Neural cell (in vitro differentiated cells): ENCODE results near the gene KCNK15. TPM values are rescaled to one million over a fixed set of nuclear protein-coding genes. Genes with fewer than 3 reads are reported as not detected.

Experiments
- H2AFZ ChIP-seq: fragments of 200-600, 300-800 bp; sonication (generic), shearing (Covaris generic); 2 replicates; pipeline ENCODE4 v1.6.0; 2014; ENCODE audit warnings: low read depth, mild to moderate bottlenecking, antibody characterized with exemption, low read length, moderate library complexity
- H3F3A ChIP-seq: fragments of 200-600 bp; shearing (Covaris generic); 2 replicates; pipeline ENCODE4 v1.6.1; 2016; ENCODE audit warnings: mild to moderate bottlenecking, moderate library complexity, mixed read lengths, antibody characterized with exemption, low read length; ENCODE audit not compliant: insufficient read depth, poor library complexity, severe bottlenecking
- H3K27ac ChIP-seq: fragments of 200-600, 300-800 bp; sonication (generic), shearing (Covaris generic); 2 replicates; pipeline ENCODE4 v1.5.1; 2014; ENCODE audit warnings: mild to moderate bottlenecking, low read length, moderate library complexity
- H3K27me3 ChIP-seq: fragments of 300-800, 200-600 bp; sonication (generic), shearing (Covaris generic); 2 replicates; pipeline ENCODE4 v1.6.0; 2014; ENCODE audit warnings: mild to moderate bottlenecking, low read depth, low read length, moderate library complexity; ENCODE audit not compliant: insufficient read depth
- H3K36me3 ChIP-seq: fragments of 300-800, 200-600 bp; sonication (generic), shearing (Covaris generic); 2 replicates; pipeline ENCODE4 v1.5.1; 2014; ENCODE audit warnings: mild to moderate bottlenecking, antibody characterized with exemption, low read length, moderate library complexity; ENCODE audit not compliant: insufficient read depth
- H3K4me2 ChIP-seq: fragments of 300-800, 200-600 bp; sonication (generic), shearing (Covaris generic); 2 replicates; pipeline ENCODE4 v1.6.0; 2014; ENCODE audit warnings: mild to moderate bottlenecking, low read length
- H3K4me3 ChIP-seq: fragments of 300-800, 200-600 bp; sonication (generic), shearing (Covaris generic); 2 replicates; pipeline ENCODE4 v1.5.1; 2014; ENCODE audit warnings: mild to moderate bottlenecking, low read length, moderate library complexity
- H3K79me2 ChIP-seq: fragments of 200-600 bp; shearing (Covaris generic); replicated peaks from 2 replicates; pipeline ENCODE4 v1.6.0; 2014; ENCODE audit warnings: mild to moderate bottlenecking, low read length, moderate library complexity; ENCODE audit not compliant: insufficient read depth
- H3K9ac ChIP-seq: fragments of 300-800, 200-600 bp; sonication (generic), shearing (Covaris generic); 2 replicates; pipeline ENCODE4 v1.6.1; 2016; ENCODE audit warnings: mild to moderate bottlenecking, low read length, mixed read lengths
- H3K9me2 ChIP-seq: fragments of 200-600 bp; shearing (Covaris generic); 2 replicates; pipeline ENCODE4 v1.6.1; 2016; ENCODE audit warnings: mild to moderate bottlenecking, low read length, mixed read lengths; ENCODE audit not compliant: insufficient read depth
- H3K9me3 ChIP-seq: fragments of 200-600, 300-800 bp; sonication (generic), shearing (Covaris generic); 2 replicates; pipeline ENCODE4 v1.6.1; 2016; ENCODE audit warnings: mild to moderate bottlenecking, mixed run types, low read length, moderate library complexity, mixed read lengths
- H4K20me1 ChIP-seq: fragments of 200-600 bp; shearing (Covaris generic); 2 replicates; pipeline ENCODE4 v1.6.1; 2016; ENCODE audit warnings: mild to moderate bottlenecking, mixed run types; ENCODE audit not compliant: insufficient read depth
- CTCF ChIP-seq: fragments of 450-650 bp; IDR thresholded peaks from 2 replicates; pipeline ENCODE4 v1.5.1; 2014; ENCODE audit warnings: antibody characterized with exemption, mild to moderate bottlenecking, moderate library complexity; ENCODE audit not compliant: poor library complexity, severe bottlenecking
- EP300 ChIP-seq: fragments of 450-650 bp; conservative IDR thresholded peaks from 2 replicates; pipeline ENCODE4 v1.6.1; 2014; ENCODE audit warnings: antibody characterized with exemption, mild to moderate bottlenecking, moderate library complexity; ENCODE audit not compliant: poor library complexity, severe bottlenecking
- EZH2 ChIP-seq: fragments of 200-600, 300-800 bp; shearing (Covaris generic), sonication (generic); IDR thresholded peaks from 2 replicates; pipeline ENCODE4 v1.6.1; 2014; ENCODE audit warnings: antibody characterized with exemption, low read length, borderline replicate concordance, mild to moderate bottlenecking; ENCODE audit not compliant: insufficient read depth, poor library complexity, severe bottlenecking
- MXI1 ChIP-seq: fragments of 450-650 bp; conservative IDR thresholded peaks from 2 replicates; pipeline ENCODE4 v1.6.1; 2014; ENCODE audit warnings: antibody characterized with exemption, mild to moderate bottlenecking; ENCODE audit not compliant: poor library complexity, severe bottlenecking
- POLR2AphosphoS5 ChIP-seq: IDR thresholded peaks from 2 replicates; pipeline ENCODE4 v1.6.1; 2012
- RAD21 ChIP-seq: fragments of 450-650 bp; conservative IDR thresholded peaks from 2 replicates; pipeline ENCODE4 v1.6.1; 2014; ENCODE audit warnings: antibody characterized with exemption, mild to moderate bottlenecking, moderate library complexity
- REST ChIP-seq: IDR thresholded peaks from 2 replicates; pipeline ENCODE4 v1.6.1; 2012; ENCODE audit warnings: borderline replicate concordance
- SMC3 ChIP-seq: fragments of 450-650 bp; conservative IDR thresholded peaks from 2 replicates; pipeline ENCODE4 v1.6.1; 2014; ENCODE audit warnings: antibody characterized with exemption, mild to moderate bottlenecking, moderate library complexity; ENCODE audit not compliant: poor library complexity
- TAF1 ChIP-seq: IDR thresholded peaks from 2 replicates; pipeline ENCODE4 v1.6.1; 2012; ENCODE audit warnings: low read depth
- polyA plus RNA-seq: library from polyadenylated mRNA; depleted of rRNA; stranded (reverse); fragments of >200 nt; gene quantifications from 2 replicates; pipeline ENCODE4 v1.2.3, GENCODE V29; 2014

The KCNK15 gene
- polyA plus RNA-seq, 1 donor from 2014 or later: not detected

GRCh38 chr20:44787299-44787698 is 41.6 kb downstream of the KCNK15 start:
- H3K4me3 ChIP-seq: no peak overlapping the region
- no peaks in the 10 kb centered on the region for H3K9me2 ChIP-seq
- no peaks in the 10 kb centered on the region for H3K27me3 ChIP-seq
- TF ChIP-seq CTCF: no peak
- no peak for TF ChIP-seq MXI1
- no peak for TF ChIP-seq EP300
- TF ChIP-seq RAD21: no peak
- TF ChIP-seq EZH2: no peak
- TF ChIP-seq REST: no peak
- no peak for TF ChIP-seq SMC3
- TF ChIP-seq POLR2AphosphoS5: no peak
- no peak for TF ChIP-seq TAF1
- H3K9ac ChIP-seq: no peak overlapping the region
- H3K27ac ChIP-seq: no peak overlapping the region
- H4K20me1 ChIP-seq: no peaks in the 10 kb centered on the region
- no peaks in the 10 kb centered on the region for H3K36me3 ChIP-seq
- no peaks in the 10 kb centered on the region for H3K79me2 ChIP-seq
- H3K9me3 ChIP-seq: no peaks in the 10 kb centered on the region
- H2AFZ ChIP-seq: no peak overlapping the region
- H3K4me2 ChIP-seq: no peak overlapping the region
- H3F3A ChIP-seq: no peaks in the 10 kb centered on the region

GRCh38 chr20:44788706-44789456 is 43.2 kb downstream of the KCNK15 start:
- Histone ChIP-seq H3K9ac (no peak overlapping the region), H3K27ac (no peak overlapping the region), H4K20me1 (no peaks in the 10 kb centered on the region), H3K4me3 (no peak overlapping the region), H3K27me3 (no peaks in the 10 kb centered on the region), H3F3A (no peaks in the 10 kb centered on the region), H3K4me2 (no peak overlapping the region), H3K9me3 (no peaks in the 10 kb centered on the region), H3K79me2 (no peaks in the 10 kb centered on the region), H2AFZ (no peak overlapping the region), H3K9me2 (no peaks in the 10 kb centered on the region), H3K36me3 (no peaks in the 10 kb centered on the region)
- TF ChIP-seq EP300: no peak
- TF ChIP-seq REST: no peak
- TF ChIP-seq POLR2AphosphoS5: no peak
- TF ChIP-seq RAD21: no peak
- no peak for TF ChIP-seq MXI1
